Activated naive CD4-positive, alpha-beta T cell treated with anti-CD3 and anti-CD28 coated beads, Interleukin-2, amount 50 U/mL, for 24 hours (primary cell): ENCODE data around the gene SUSD4.

Experiments used
- H3K27ac Mint-ChIP-seq: one replicate; pipeline ENCODE4 v1.8.0; 2021; ENCODE audit warnings: mild to moderate bottlenecking, mixed read lengths
- H3K27me3 Mint-ChIP-seq: one replicate; pipeline ENCODE4 v1.8.0; 2021; ENCODE audit warnings: mixed read lengths
- H3K36me3 Mint-ChIP-seq: one replicate; pipeline ENCODE4 v1.8.0; 2021; ENCODE audit warnings: mixed read lengths
- H3K4me1 Mint-ChIP-seq: one replicate; pipeline ENCODE4 v1.8.0; 2021; ENCODE audit warnings: mixed read lengths
- H3K4me3 Mint-ChIP-seq: one replicate; pipeline ENCODE4 v1.8.0; 2021; ENCODE audit warnings: mild to moderate bottlenecking, mixed read lengths
- H3K9me3 Mint-ChIP-seq: one replicate; pipeline ENCODE4 v1.8.0; 2021; ENCODE audit warnings: mixed read lengths

The SUSD4 gene

DNA sequence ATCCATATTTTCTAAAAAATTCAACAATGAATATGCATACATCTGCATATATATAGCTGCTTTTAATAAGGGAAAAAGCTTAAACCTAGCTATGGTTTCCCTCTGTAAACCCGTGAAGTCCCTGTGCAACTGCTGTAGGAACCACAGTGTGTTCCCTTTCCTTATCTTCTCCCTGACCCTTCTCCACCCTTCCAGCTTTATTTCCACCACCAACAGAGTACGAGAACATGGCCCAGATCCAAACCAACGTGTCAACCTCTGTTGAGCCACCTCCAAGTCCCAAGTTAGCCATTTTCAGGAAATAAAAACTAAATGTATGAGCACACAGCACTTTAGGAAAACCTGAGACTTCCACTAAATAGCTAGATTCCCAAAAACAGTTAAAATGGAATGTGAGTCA is 20.3 kb downstream of the SUSD4 start:
- H3K9me3 Mint-ChIP-seq: no peaks in the 10 kb centered on the region
- H3K27me3 Mint-ChIP-seq: no peaks in the 10 kb centered on the region
- no peak overlapping the region for H3K4me3 Mint-ChIP-seq

DNA sequence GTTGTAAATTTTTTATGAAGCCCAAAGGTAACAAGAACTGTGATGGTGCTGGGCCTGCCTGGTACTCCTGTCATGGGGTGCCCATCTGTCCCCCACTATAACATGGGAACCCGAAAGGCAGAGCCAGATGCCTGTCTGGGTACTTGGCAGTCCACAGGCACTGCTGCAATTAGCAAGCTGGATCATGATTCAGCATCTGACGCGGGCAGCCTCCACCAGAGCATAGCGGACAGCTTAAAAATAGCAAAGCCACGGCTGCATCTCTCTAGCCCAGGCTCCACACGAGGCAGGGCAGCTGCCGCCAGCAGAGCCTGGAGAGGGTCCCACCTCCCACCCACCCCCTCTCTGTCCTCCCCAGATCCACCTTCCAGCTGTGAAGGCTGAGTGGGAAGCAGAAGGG is 22.9 kb downstream of the SUSD4 start:
- Mint-ChIP-seq H3K9me3 (no peaks in the 10 kb centered on the region), H3K4me1 (no peaks in the 10 kb centered on the region), H3K4me3 (no peak overlapping the region), H3K36me3 (peaks cover 6% of the 10 kb centered on the region), H3K27ac (no peak overlapping the region), H3K27me3 (no peaks in the 10 kb centered on the region)

More for the DNA sequence above, 20.3 kb downstream of the SUSD4 start:
- peaks cover 6% of the 10 kb centered on the region for H3K36me3 Mint-ChIP-seq
- H3K4me1 Mint-ChIP-seq: peaks cover 6% of the 10 kb centered on the region
- H3K27ac Mint-ChIP-seq: no peak overlapping the region

DNA sequence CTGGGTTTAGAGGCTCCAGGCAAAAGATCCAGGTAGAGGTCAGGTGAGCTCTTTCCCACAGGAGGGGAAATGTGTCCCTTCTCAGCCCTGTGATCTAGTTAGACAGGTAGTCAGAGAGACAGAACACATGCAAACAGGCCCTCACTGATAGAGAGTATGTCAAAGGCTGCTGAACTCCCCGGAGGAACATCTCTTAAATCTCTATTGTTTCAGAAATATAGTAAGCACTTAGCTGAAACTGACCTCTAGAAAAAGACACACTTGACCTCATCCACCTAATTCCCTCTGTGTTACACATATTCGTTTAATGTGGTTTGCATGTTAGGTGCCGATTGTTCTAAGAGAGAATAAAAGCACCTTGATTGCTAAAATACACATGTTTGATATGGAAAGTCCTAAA is 23.3 kb downstream of the SUSD4 start:
- Mint-ChIP-seq H3K27ac (no peak overlapping the region), H3K9me3 (no peaks in the 10 kb centered on the region), H3K27me3 (no peaks in the 10 kb centered on the region), H3K4me1 (no peaks in the 10 kb centered on the region), H3K4me3 (no peak overlapping the region), H3K36me3 (peaks cover 6% of the 10 kb centered on the region)

DNA sequence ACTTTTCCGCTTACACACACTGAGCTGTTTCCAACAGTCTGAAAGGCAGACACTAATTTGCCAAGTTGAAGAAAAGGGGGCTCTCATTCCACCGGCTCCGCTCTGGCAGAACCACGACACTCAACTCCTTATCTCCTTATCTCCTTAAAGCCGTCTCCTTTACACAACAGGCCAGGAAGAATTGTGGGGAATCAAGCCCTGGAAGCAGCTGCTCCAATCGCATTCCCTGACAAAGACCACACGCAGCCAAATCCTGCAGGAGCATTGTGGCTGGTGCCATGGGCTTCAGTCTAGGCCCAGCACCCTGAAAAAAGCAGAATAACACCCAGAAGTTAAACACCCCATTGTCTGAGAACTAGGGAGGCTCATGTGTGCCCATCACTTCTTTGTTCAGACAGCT is 24.1 kb downstream of the SUSD4 start:
- Mint-ChIP-seq H3K27me3 (no peaks in the 10 kb centered on the region), H3K4me3 (no peak overlapping the region), H3K27ac (no peak overlapping the region), H3K4me1 (no peaks in the 10 kb centered on the region), H3K9me3 (no peaks in the 10 kb centered on the region), H3K36me3 (peaks cover 9% of the 10 kb centered on the region)

DNA sequence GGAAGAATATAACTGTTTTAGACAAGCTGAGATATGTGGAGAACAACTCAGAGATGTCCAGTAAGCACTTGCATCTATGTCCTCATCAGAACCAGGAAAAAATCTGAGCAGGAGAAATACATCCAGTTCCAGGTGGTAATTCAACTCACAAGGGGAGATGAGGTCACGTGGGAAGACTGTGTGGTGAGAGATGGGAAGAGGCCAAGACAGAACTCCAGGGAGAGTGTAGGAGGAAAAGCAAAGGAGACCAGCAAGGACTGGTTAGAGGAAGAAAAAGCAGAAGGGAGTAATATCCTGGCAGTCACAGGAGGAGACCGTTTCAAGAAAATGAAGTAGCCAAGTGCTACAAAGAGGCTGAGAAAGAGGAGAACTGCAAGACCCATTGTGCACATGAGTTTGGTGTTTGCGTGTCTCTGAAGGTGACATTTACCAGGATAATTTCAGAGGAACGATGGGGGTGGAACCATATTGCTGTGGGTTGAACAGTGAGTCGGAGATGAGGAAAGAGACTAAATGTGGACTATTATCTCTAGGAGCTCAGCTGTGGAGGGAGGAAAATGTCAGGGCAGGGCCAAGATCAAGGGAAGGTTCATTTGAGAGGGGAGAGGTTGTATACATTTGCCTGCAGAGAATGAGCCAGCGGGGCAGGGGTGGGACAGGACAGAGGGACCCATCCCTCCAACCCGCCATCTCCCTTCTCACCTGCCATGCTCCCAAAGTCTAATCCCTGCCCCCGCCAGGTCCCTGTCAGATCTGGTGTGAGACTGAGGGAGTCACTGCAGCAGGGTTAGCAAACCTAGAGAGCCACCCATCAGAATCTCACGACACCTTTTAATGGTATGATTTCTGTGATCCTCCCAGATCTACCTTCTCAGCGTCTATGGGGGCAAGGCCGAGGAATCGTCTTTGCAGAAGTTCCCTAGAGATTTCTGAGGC is 24.9 kb downstream of the SUSD4 start:
- Mint-ChIP-seq H3K27me3 (no peaks in the 10 kb centered on the region), H3K4me1 (no peaks in the 10 kb centered on the region), H3K36me3 (peaks cover 9% of the 10 kb centered on the region), H3K27ac (no peak overlapping the region), H3K4me3 (no peak overlapping the region), H3K9me3 (no peaks in the 10 kb centered on the region)

DNA sequence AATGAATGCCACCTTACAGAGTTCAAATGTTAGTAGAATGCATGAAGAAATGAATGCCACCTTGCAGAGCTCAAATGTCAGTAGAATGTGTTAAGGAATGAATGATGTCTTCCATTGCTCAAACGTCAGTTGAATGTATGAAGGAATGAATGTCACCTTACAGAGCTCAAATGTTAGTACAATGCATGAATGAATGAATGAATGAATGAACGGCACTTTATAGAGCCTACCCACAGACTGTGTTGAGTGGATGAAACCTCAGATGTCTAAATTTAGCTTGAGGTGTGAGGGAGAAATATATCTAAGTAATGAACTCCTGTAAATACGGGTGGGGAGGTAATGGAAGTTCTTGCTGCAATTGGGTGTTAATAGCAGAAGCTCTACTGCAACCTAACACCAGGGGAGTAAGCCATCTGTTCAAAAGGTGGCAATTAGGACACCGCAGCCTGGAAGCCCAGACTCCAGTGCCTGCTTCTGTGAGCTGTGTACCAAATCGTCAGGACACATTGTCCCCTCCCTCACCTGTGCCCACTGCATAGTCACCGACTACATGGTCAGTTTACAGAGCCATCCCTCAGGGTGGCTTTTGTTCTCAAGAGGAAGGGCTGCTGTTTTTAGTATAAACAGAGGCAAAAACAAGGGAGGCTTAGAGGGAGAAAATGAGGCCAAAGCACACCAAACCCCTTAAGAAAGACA is 26.7 kb downstream of the SUSD4 start:
- Mint-ChIP-seq H3K36me3 (peaks cover 9% of the 10 kb centered on the region), H3K27me3 (no peaks in the 10 kb centered on the region), H3K9me3 (no peaks in the 10 kb centered on the region), H3K27ac (no peak overlapping the region), H3K4me3 (no peak overlapping the region), H3K4me1 (no peaks in the 10 kb centered on the region)

- no peaks in the 10 kb centered on the region for H3K27me3 Mint-ChIP-seq
- no peak overlapping the region for H3K4me3 Mint-ChIP-seq
- peaks cover 7% of the 10 kb centered on the region for H3K36me3 Mint-ChIP-seq
- no peak overlapping the region for H3K27ac Mint-ChIP-seq
- peaks cover 10% of the 10 kb centered on the region for H3K4me1 Mint-ChIP-seq
- no peaks in the 10 kb centered on the region for H3K9me3 Mint-ChIP-seq
These were observed 29.8 kb downstream of the SUSD4 start for GRCh38 chr1:223334156-223334555.

- no peaks in the 10 kb centered on the region for H3K9me3 Mint-ChIP-seq
- no peak overlapping the region for H3K27ac Mint-ChIP-seq
- peaks cover 10% of the 10 kb centered on the region for H3K4me1 Mint-ChIP-seq
- peaks cover 3% of the 10 kb centered on the region for H3K36me3 Mint-ChIP-seq
- H3K4me3 Mint-ChIP-seq: no peak overlapping the region
- H3K27me3 Mint-ChIP-seq: no peaks in the 10 kb centered on the region
These were observed 31.0 kb downstream of the SUSD4 start for GRCh38 chr1:223332997-223333396.

DNA sequence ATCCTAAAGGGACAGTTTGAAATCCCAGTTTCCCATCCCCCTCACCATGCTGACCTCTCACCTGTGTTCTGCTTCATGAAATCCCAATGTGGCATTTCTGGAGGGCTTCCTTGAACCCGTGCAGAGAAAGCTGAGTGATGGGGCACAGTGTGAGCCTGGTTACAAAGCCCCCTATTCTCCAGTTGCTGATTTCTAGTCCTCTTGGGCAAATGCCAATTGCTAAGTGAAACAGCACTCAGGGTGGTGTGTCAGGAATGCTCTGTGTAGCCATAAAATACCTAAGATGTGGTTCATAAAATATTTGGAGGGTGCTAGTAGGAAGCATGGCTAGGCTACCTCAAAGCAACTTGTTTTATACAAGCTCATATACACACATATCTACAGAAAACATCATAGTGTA is 32.0 kb downstream of the SUSD4 start:
- H3K27me3 Mint-ChIP-seq: no peaks in the 10 kb centered on the region
- no peak overlapping the region for H3K27ac Mint-ChIP-seq
- no peak overlapping the region for H3K4me3 Mint-ChIP-seq
- H3K9me3 Mint-ChIP-seq: no peaks in the 10 kb centered on the region
- H3K4me1 Mint-ChIP-seq: peaks cover 10% of the 10 kb centered on the region
- H3K36me3 Mint-ChIP-seq: peaks cover 3% of the 10 kb centered on the region

DNA sequence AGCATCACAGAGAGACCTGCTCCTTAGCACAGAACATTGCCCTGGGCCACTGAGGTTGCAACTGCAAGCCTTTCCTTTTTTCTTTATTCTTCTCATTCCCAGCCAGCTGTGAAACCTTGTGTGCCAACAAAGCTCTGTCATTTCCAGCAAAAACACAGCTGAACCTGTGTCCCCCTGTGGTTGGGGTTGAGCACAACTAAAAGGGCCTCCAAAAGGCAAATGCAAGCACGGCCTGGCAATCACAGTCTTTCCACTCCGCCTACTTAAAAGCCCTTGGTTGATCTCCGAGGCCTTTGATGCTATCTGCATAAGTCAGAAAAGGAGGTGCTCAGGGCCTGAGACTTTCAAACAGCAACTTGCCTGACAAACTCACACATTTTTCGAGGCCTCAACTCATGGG is 32.7 kb downstream of the SUSD4 start:
- H3K27me3 Mint-ChIP-seq: no peaks in the 10 kb centered on the region
- no peaks in the 10 kb centered on the region for H3K9me3 Mint-ChIP-seq
- no peak overlapping the region for H3K4me3 Mint-ChIP-seq
- H3K27ac Mint-ChIP-seq: peak overlapping the region; percentile 5
- peaks cover 3% of the 10 kb centered on the region for H3K36me3 Mint-ChIP-seq
- H3K4me1 Mint-ChIP-seq: peaks cover 10% of the 10 kb centered on the region

GRCh38 chr1:223330466-223330865 is 33.5 kb downstream of the SUSD4 start:
- Mint-ChIP-seq H3K4me3 (no peak overlapping the region), H3K36me3 (peaks cover 2% of the 10 kb centered on the region), H3K27me3 (no peaks in the 10 kb centered on the region), H3K9me3 (no peaks in the 10 kb centered on the region), H3K27ac (no peak overlapping the region), H3K4me1 (peaks cover 10% of the 10 kb centered on the region)

- no peak overlapping the region for H3K27ac Mint-ChIP-seq
- H3K9me3 Mint-ChIP-seq: no peaks in the 10 kb centered on the region
- H3K4me3 Mint-ChIP-seq: no peak overlapping the region
- H3K27me3 Mint-ChIP-seq: no peaks in the 10 kb centered on the region
- H3K36me3 Mint-ChIP-seq: no peaks in the 10 kb centered on the region
- H3K4me1 Mint-ChIP-seq: peaks cover 10% of the 10 kb centered on the region
These were observed 34.1 kb downstream of the SUSD4 start for GRCh38 chr1:223329664-223330415.

DNA sequence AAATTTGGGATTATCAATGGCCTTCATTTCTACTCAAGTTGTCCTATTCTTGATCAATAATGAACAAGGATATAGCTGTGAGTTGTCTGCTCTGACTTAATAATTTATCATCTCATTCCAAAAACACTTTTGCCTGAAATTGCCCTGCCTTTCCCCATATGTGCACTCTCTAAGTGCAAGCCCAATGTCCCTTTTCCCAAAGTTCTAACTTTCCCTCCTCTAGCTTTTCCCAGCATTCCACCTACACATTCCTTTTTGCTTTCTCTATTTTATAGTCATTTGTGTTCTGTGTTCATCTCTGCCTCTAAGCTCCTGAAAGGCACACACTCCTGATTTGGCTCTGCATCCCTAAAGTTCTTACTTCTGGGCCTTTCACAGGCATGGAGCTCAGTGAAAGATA is 34.7 kb downstream of the SUSD4 start:
- peaks cover 11% of the 10 kb centered on the region for H3K4me1 Mint-ChIP-seq
- no peak overlapping the region for H3K4me3 Mint-ChIP-seq
- H3K27ac Mint-ChIP-seq: no peak overlapping the region
- H3K9me3 Mint-ChIP-seq: no peaks in the 10 kb centered on the region
- H3K27me3 Mint-ChIP-seq: no peaks in the 10 kb centered on the region
- no peaks in the 10 kb centered on the region for H3K36me3 Mint-ChIP-seq

DNA sequence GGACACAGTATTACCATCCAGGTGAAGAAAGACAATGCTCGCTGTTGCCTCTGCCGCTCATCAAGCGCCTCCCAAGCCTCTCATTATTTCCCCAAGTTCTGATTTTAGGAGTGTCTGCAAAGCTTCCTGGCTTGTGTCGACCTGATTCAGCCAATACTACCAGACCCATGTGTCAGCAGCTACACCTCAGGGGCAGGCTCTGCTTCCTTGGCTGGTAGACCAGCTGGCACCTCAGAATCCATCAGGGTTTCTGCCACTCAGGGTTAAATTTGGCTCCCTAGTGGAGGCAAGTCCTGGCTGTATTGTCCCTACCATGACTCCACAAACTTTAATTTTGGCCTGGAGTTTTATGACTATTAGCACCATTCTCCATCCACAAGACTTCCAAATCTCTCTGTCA is 35.4 kb downstream of the SUSD4 start:
- no peaks in the 10 kb centered on the region for H3K9me3 Mint-ChIP-seq
- H3K4me1 Mint-ChIP-seq: peaks cover 18% of the 10 kb centered on the region
- H3K27ac Mint-ChIP-seq: no peak overlapping the region
- no peaks in the 10 kb centered on the region for H3K27me3 Mint-ChIP-seq
- H3K36me3 Mint-ChIP-seq: no peaks in the 10 kb centered on the region
- no peak overlapping the region for H3K4me3 Mint-ChIP-seq

GRCh38 chr1:223326776-223327175 is 37.2 kb downstream of the SUSD4 start:
- Mint-ChIP-seq H3K36me3 (no peaks in the 10 kb centered on the region), H3K27me3 (no peaks in the 10 kb centered on the region), H3K9me3 (no peaks in the 10 kb centered on the region), H3K27ac (no peak overlapping the region), H3K4me3 (no peak overlapping the region), H3K4me1 (peaks cover 31% of the 10 kb centered on the region)
